D721Med (cell line): ENCODE results near the gene LRRC3C.

ENCODE experiments used
- DNase-seq: peaks from one replicate; pipeline ENCODE4 v3.0.0; 2011; ENCODE audit warnings: low spot score; ENCODE audit not compliant: insufficient read length
- FAIRE-seq: peaks from 2 replicates; lab custom pipeline; 2011; peaks lifted over from hg19 to GRCh38; lab: Jason Lieb, UNC
- CTCF ChIP-seq: IDR thresholded peaks from 2 replicates; pipeline ENCODE4 v1.5.1; 2012; ENCODE audit warnings: mild to moderate bottlenecking, control low read depth; ENCODE audit not compliant: insufficient read depth; ENCODE audit errors: missing control alignments

Gene LRRC3C

DNA sequence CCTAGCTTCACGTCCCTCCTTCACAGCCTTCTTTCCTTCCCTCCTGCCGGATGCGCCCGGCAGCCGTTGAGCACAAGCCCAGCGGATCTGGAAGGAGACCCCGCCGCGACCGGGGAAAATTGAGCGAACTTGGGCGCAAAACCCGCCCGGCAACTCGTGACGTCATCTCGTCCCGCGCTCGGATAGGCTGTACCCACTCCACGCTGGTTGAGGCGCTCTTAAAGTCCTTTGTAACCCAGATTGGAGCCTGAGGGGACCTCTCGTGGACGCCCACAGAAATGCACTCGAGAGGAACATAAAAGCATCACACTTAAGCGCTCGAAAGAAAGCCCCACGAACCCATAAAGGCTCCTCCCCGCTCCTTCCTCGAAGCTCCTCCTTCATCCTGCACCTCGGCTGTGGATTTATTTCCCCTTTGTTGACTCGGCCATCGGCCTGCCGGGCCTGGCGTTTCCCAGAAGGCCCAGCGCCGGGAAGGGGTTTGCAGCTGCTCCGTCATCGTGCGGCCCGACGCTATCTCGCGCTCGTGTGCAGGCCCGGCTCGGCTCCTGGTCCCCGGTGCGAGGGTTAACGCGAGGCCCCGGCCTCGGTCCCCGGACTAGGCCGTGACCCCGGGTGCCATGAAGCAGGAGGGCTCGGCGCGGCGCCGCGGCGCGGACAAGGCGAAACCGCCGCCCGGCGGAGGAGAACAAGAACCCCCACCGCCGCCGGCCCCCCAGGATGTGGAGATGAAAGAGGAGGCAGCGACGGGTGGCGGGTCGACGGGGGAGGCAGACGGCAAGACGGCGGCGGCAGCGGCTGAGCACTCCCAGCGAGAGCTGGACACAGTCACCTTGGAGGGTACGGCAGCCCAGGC is 53.0 kb downstream of the LRRC3C start, which contains the start of gene PSMD3:
TSS of gene PSMD3 (plus strand) at position 457 of the 856 bp plus-strand sequence. CDS start at position 621, 164 bp downstream.
- peak; percentile 91 for TF ChIP-seq CTCF
- DNase-seq: peak; percentile 73
- no peak for FAIRE-seq

DNA sequence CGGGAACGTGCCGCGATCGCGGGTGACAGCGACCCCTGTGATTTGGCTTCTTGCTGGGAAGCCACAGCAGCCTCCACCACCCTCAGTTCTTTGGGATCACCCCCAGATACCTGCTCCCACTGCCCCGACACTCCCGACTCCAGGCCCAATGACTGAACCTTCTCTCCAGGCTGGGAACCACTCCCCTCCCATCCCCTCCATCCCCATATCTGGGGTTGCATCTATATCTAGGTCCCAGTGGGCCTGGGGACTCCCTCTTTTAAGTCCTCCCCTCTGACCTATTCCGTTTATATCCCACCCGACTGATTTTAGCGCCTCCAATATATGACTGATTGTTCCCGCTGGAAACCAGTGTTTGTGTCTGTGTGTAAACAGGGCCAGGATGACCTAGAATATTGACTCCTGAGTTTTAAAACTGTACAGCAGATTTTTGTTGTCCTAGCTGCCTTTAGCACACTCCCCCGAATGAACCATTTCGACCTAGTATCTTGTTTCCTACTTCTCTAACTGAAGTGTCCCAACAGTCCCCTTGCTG is 53.7 kb downstream of the LRRC3C start:
- no peak for DNase-seq
- TF ChIP-seq CTCF: no peak
- no peak for FAIRE-seq

- DNase-seq (no peak), FAIRE-seq (no peak)
- TF ChIP-seq CTCF: no peak
These were observed 54.3 kb downstream of the LRRC3C start for GRCh38 chr17:39981766-39982375.

DNA sequence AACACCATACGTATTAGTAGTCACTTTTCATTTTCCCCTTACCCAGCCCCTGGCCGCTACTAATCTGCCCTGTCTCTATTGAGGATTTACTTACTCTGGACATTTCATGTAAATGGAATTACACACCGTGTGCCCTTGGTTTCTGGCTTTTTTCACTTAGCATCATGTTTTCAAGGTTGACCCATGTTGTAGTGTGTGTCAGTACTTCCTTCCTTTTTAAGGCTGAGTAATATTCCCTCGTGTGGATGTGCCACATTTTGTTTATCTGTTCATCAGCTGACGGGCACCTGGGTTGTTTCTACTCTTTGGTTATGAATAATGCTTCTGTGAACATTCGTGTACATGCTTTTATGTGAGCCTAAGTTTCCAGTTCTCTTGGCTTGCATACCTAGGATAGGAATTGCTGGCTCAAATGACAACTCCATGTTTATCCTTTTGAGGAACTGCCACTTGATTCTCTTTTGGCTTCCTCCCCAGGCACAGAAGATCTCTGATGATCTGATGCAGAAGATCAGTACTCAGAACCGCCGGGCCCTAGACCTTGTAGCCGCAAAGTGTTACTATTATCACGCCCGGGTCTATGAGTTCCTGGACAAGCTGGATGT is 60.8 kb downstream of the LRRC3C start:
- FAIRE-seq: no peak

DNA sequence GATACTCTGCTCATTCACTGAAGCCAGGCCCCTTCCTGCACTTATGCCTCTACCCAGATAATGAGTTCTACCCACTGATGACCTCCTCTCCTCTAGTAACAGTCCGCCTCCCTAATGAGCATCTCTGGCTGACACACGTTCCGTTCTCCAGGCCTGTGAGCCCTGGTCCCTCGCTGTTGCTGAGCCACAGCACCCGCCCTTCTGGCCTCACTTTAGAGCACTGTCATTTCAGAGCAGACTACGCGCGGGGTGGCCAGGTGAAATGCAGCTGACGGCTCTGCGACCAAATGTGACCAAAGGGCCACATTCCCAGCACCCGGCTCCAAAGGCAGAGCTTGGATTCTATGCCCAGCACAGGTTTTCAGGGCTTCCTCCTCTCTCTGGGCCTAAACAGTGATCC is 66.9 kb downstream of the LRRC3C start:
- no peak for FAIRE-seq
- TF ChIP-seq CTCF: no peak

More for the DNA sequence above, 60.8 kb downstream of the LRRC3C start:
- TF ChIP-seq CTCF: no peak
- DNase-seq: no peak

More for the DNA sequence above, 66.9 kb downstream of the LRRC3C start:
- no peak for DNase-seq
